Spleen (tissue), 11 donors: ENCODE measurements around the gene MC5R. TPM values are rescaled to one million over a fixed set of nuclear protein-coding genes. Genes with fewer than 3 reads are reported as not detected.
"Not testable (repeated sequence)": the region's sequence is repeated elsewhere in the genome, so short reads cannot be mapped to it uniquely, and the experiment has no call there.

Source experiments
- DNase-seq: peaks from one replicate; pipeline ENCODE4 v3.0.0-alpha.2; 2020
- H3K27ac ChIP-seq, 8 donors: fragments of 200-600 bp; sonication (generic) in 7 of 8; 1 replicate in 4 of 8; 2 replicates in 4 of 8; pipeline versions ENCODE4 v1.5.0 to v1.8.0; 2016 to 2021; ENCODE audit warnings: inconsistent platforms in 4 of 8, mild to moderate bottlenecking in 4 of 8, moderate library complexity in 1 of 8
- H3K27me3 ChIP-seq, 7 donors: fragments of 200-600 bp; sonication (generic) in 6 of 7; replicated peaks in 1 of 7; 1 replicate in 4 of 7; 2 replicates in 3 of 7; pipeline versions ENCODE4 v1.5.0 to v1.8.0; 2016 to 2021; ENCODE audit warnings: inconsistent platforms in 3 of 7, mild to moderate bottlenecking in 1 of 7
- H3K36me3 ChIP-seq, 6 donors: fragments of 200-600 bp; sonication (generic) in 5 of 6; 1 replicate in 4 of 6; 2 replicates in 2 of 6; pipeline versions ENCODE4 v1.5.0 to v1.8.0; 2016 to 2021; ENCODE audit warnings: inconsistent platforms in 2 of 6
- H3K4me1 ChIP-seq, 6 donors: fragments of 200-600 bp; sonication (generic) in 5 of 6; 1 replicate in 3 of 6; 2 replicates in 3 of 6; pipeline versions ENCODE4 v1.5.0 to v1.8.0; 2016 to 2021; ENCODE audit warnings: inconsistent platforms in 3 of 6
- H3K4me3 ChIP-seq, 8 donors: fragments of 200-600 bp; sonication (generic) in 7 of 8; 1 replicate in 4 of 8; 2 replicates in 4 of 8; pipeline versions ENCODE4 v1.5.0 to v1.8.0; 2016 to 2021; ENCODE audit warnings: inconsistent platforms in 4 of 8, mild to moderate bottlenecking in 4 of 8, moderate library complexity in 2 of 8
- H3K9me3 ChIP-seq, 8 donors: fragments of 200-600 bp; sonication (generic) in 7 of 8; 1 replicate in 4 of 8; 2 replicates in 4 of 8; pipeline versions ENCODE4 v1.5.0 to v1.8.0; 2016 to 2021; ENCODE audit warnings: inconsistent platforms in 4 of 8
- POLR2A ChIP-seq, 3 donors: fragments of 450-650 bp; IDR thresholded peaks; one replicate each; pipeline ENCODE4 v1.5.1; 2017; ENCODE audit warnings: antibody characterized with exemption in 3 of 3, mild to moderate bottlenecking in 1 of 3
- POLR2AphosphoS5 ChIP-seq, 3 donors: sonication (generic); formaldehyde crosslinking; IDR thresholded peaks; one replicate each; pipeline ENCODE4 v1.5.1; 2017; ENCODE audit warnings: antibody characterized with exemption in 3 of 3
- whole genome bisulfite sequencing, 5 donors: extraction: QIAGEN DNeasy Blood & Tissue Kit in 3 of 5; methylation state at CpG; one replicate each; pipeline versions ENCODE4 v1.1.5 to v1.1.7; 2013 to 2018; 5-methylcytosine and 5-hydroxymethylcytosine counted together
- intact Hi-C: fragments of 100-400 bp; cut with DNase I; formaldehyde crosslinking; loops from one replicate; pipeline ENCODE4 v1.15.0; 2023; ENCODE audit warnings: low total_unique reads
- polyA plus RNA-seq, 3 donors: library from polyadenylated mRNA; stranded (reverse); fragments of 200-250 nt; gene quantifications; one replicate each; pipeline ENCODE4 v1.2.1, GENCODE V29; 2013
- total RNA-seq, 7 donors: library from RNA; depleted of rRNA in 3 of 7; stranded (reverse); fragments of >200 nt in 3 of 7; fragmentation: NEBNext Ultra II Directional in 4 of 7; extraction: Animal tissue kit (Norgen Biotek cat#: 25700) in 4 of 7; gene quantifications; one replicate each; pipeline versions ENCODE4 v1.1.0 to v1.2.1, GENCODE V29; 2016 to 2021
- TF ChIP-seq, protein P1 (sequence below), 11 experiments: fragments of 200-600 bp in 7 of 11; fragments of 450-650 bp in 4 of 11; sonication (generic) in 4 of 11; IDR thresholded peaks in 8 of 11; conservative IDR thresholded peaks in 3 of 11; 1 replicate in 7 of 11; 2 replicates in 4 of 11; pipeline versions ENCODE4 v1.4.0 to v1.8.0; 2016 to 2021; ENCODE audit warnings: antibody characterized with exemption in 11 of 11, inconsistent platforms in 4 of 11, mild to moderate bottlenecking in 1 of 11
- donor health status: healthy with polysubstance abuse.
- donor health status: DM: no; HTN: no; CAD: no; lungs with moderate emphysema.
- donor health status: DM: no; HTN: no; CAD: no.
- donor health status: Bipolar disorder and iron deficiency.
- donor health status: healthy.
- donor health status: DM: no; HTN: no; CAD: no.
- donor health status: DM: yes; HTN: yes; CAD: no.

The MC5R gene
- total and polyA plus RNA-seq, 10 donors, result 0.07 TPM; not detected in 9

DNA sequence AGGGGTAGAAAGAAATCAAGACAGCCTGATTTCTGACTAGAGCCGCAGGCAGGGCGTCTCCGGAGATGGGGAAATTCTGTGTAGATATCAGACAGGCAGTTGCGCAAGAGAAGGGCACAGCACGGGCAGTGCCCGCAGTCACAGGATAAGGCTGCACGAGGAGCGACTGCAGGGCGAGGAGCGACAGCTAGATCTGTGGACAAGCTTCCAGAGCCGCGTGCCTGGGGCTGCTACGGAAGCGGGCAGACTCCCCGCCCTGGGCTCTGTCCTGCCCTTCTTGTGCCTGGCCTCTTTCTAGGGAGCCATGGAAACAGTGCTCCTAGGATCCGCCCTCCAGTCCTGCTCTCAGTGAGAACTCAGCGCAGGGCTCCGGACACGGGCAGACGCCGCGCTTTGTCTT is 12.6 kb downstream of the MC5R start:
- peaks cover 0 to 41% (median 0%) of the 10 kb centered on the region in 7 donors for H3K27me3 ChIP-seq
- TF ChIP-seq, protein P1, sequence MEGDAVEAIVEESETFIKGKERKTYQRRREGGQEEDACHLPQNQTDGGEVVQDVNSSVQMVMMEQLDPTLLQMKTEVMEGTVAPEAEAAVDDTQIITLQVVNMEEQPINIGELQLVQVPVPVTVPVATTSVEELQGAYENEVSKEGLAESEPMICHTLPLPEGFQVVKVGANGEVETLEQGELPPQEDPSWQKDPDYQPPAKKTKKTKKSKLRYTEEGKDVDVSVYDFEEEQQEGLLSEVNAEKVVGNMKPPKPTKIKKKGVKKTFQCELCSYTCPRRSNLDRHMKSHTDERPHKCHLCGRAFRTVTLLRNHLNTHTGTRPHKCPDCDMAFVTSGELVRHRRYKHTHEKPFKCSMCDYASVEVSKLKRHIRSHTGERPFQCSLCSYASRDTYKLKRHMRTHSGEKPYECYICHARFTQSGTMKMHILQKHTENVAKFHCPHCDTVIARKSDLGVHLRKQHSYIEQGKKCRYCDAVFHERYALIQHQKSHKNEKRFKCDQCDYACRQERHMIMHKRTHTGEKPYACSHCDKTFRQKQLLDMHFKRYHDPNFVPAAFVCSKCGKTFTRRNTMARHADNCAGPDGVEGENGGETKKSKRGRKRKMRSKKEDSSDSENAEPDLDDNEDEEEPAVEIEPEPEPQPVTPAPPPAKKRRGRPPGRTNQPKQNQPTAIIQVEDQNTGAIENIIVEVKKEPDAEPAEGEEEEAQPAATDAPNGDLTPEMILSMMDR (IDR thresholded peaks at IDR 0.05 in 8 of 11, conservative IDR thresholded peaks at IDR 0.05 in 3 of 11), result no peak
- no peak for TF ChIP-seq POLR2AphosphoS5 (IDR thresholded peaks at IDR 0.05)
- TF ChIP-seq POLR2A (IDR thresholded peaks at IDR 0.05), result no peak
- no peak overlapping the region for H3K27ac ChIP-seq
- no peaks in the 10 kb centered on the region for H3K36me3 ChIP-seq
- H3K4me1 ChIP-seq, result no peaks in the 10 kb centered on the region
- WGBS, 5 donors, result 90 to 95% (median 93%) methylated on average over 22 of the region's 22 CpGs
- no peak overlapping the region for H3K4me3 ChIP-seq
- intact Hi-C loops, result no loop called here
- DNase-seq, result no peak
- H3K9me3 ChIP-seq, result no peaks in the 10 kb centered on the region

DNA sequence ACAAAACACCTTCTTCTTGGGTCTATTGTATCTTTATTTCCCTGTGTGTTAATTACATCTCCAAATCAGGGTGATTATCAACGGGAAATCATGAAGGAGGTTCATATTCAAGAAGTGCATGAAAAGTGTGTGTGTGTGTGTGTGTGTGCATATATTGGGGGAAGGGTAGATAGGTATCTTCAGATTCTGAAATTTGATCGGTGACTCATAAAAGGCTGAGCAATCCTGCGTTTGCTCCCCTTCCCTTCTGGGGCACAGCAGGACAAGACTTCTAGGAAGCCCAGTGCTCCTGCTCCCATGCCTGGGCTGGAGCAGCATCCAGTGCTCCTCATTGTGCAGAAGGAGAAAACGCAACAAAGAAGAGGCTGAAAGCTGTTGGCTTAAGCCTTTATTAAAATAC is 25.8 kb downstream of the MC5R start:
- Histone ChIP-seq H3K27me3 (no peaks in the 10 kb centered on the region), H3K4me3 (no peak overlapping the region), H3K9me3 (peaks cover 0 to 48% (median 31%) of the 10 kb centered on the region in 8 donors), H3K4me1 (no peaks in the 10 kb centered on the region), H3K27ac (no peak overlapping the region), H3K36me3 (no peaks in the 10 kb centered on the region)
- DNase-seq, result no peak
- TF ChIP-seq POLR2AphosphoS5 (IDR thresholded peaks at IDR 0.05), result no peak
- TF ChIP-seq, protein P1 (IDR thresholded peaks at IDR 0.05 in 8 of 11, conservative IDR thresholded peaks at IDR 0.05 in 3 of 11), result no peak
- no peak for TF ChIP-seq POLR2A (IDR thresholded peaks at IDR 0.05)
- intact Hi-C loops, result no loop called here
- WGBS, 5 donors, result 85 to 95% (median 87%) methylated on average over 4 of the region's 4 CpGs

GRCh38 chr18:13862898-13863297 is 38.9 kb downstream of the MC5R start:
- H3K4me3 ChIP-seq, intact Hi-C loops, H3K4me1 ChIP-seq, H3K27ac ChIP-seq, DNase-seq, H3K36me3 ChIP-seq: not testable (repeated sequence)
- Histone ChIP-seq H3K9me3 (peaks cover 0 to 14% (median 7%) of the 10 kb centered on the region in 8 donors), H3K27me3 (peaks cover 0 to 44% (median 0%) of the 10 kb centered on the region in 7 donors)
- 45 to 63% (median 57%) methylated on average over 6 to 7 of the region's 7 CpGs for WGBS, 5 donors

GRCh38 chr18:13868501-13869271 is 44.7 kb downstream of the MC5R start:
- WGBS, 5 donors, result 4 to 6% (median 5%) methylated on average over 39 to 51 of the region's 51 CpGs
- no peaks in the 10 kb centered on the region for H3K9me3 ChIP-seq
- H3K4me1 ChIP-seq, result peaks cover 0 to 4% (median 0%) of the 10 kb centered on the region in 6 donors
- H3K36me3 ChIP-seq, result no peaks in the 10 kb centered on the region
- TF ChIP-seq, protein P1 (IDR thresholded peaks at IDR 0.05 in 8 of 11, conservative IDR thresholded peaks at IDR 0.05 in 3 of 11), result no peak
- TF ChIP-seq POLR2A (IDR thresholded peaks at IDR 0.05), result no peak
- no peak for TF ChIP-seq POLR2AphosphoS5 (IDR thresholded peaks at IDR 0.05)
- no peak for DNase-seq
- intact Hi-C loops, result no loop called here
- peaks cover 0 to 84% (median 15%) of the 10 kb centered on the region in 7 donors for H3K27me3 ChIP-seq
- no peak overlapping the region for H3K27ac ChIP-seq
- H3K4me3 ChIP-seq, result no peak overlapping the region
